Type B pancreatic cell (in vitro differentiated cells): Measurements from ENCODE around the gene DHRS3. TPM values are rescaled to one million over a fixed set of nuclear protein-coding genes. Genes with fewer than 3 reads are reported as not detected.
A peak's percentile ranks its signal among the peaks of the same experiment; 100 is the strongest.
"Not testable (repeated sequence)": the region's sequence is repeated elsewhere in the genome, so short reads cannot be mapped to it uniquely, and the experiment has no call there.

Source experiments
- DNase-seq: peaks from one replicate; pipeline ENCODE4 v3.0.0; 2021; ENCODE audit warnings: mixed read lengths; ENCODE audit not compliant: unreplicated experiment; ENCODE audit errors: extremely low spot score
- H3K27ac Mint-ChIP-seq: 2 replicates; pipeline ENCODE4 v1.8.0; 2021; ENCODE audit warnings: mild to moderate bottlenecking, mixed read lengths
- H3K27me3 Mint-ChIP-seq: 2 replicates; pipeline ENCODE4 v1.8.0; 2021; ENCODE audit warnings: mixed read lengths
- H3K36me3 Mint-ChIP-seq: 2 replicates; pipeline ENCODE4 v1.8.0; 2021; ENCODE audit warnings: mixed read lengths
- H3K4me1 Mint-ChIP-seq: one replicate; pipeline ENCODE4 v1.8.0; 2021; ENCODE audit warnings: mixed read lengths; ENCODE audit not compliant: unreplicated experiment
- H3K4me3 Mint-ChIP-seq: 2 replicates; pipeline ENCODE4 v1.8.0; 2021; ENCODE audit warnings: mild to moderate bottlenecking, mixed read lengths
- H3K9me3 Mint-ChIP-seq: 2 replicates; pipeline ENCODE4 v1.8.0; 2021; ENCODE audit warnings: mixed read lengths
- total RNA-seq: library from RNA; stranded (reverse); gene quantifications from 2 replicates; pipeline ENCODE4 v1.2.1, GENCODE V29; 2021; ENCODE audit warnings: low replicate concordance
- TF ChIP-seq, protein P1 (sequence below): fragments of 200-600 bp; sonication (generic); conservative IDR thresholded peaks from 2 replicates; pipeline ENCODE4 v1.5.0; 2021; ENCODE audit warnings: antibody characterized with exemption, mild to moderate bottlenecking

DHRS3 gene
- total RNA-seq, 1 donor from 2014 or later = 143 TPM

DNA sequence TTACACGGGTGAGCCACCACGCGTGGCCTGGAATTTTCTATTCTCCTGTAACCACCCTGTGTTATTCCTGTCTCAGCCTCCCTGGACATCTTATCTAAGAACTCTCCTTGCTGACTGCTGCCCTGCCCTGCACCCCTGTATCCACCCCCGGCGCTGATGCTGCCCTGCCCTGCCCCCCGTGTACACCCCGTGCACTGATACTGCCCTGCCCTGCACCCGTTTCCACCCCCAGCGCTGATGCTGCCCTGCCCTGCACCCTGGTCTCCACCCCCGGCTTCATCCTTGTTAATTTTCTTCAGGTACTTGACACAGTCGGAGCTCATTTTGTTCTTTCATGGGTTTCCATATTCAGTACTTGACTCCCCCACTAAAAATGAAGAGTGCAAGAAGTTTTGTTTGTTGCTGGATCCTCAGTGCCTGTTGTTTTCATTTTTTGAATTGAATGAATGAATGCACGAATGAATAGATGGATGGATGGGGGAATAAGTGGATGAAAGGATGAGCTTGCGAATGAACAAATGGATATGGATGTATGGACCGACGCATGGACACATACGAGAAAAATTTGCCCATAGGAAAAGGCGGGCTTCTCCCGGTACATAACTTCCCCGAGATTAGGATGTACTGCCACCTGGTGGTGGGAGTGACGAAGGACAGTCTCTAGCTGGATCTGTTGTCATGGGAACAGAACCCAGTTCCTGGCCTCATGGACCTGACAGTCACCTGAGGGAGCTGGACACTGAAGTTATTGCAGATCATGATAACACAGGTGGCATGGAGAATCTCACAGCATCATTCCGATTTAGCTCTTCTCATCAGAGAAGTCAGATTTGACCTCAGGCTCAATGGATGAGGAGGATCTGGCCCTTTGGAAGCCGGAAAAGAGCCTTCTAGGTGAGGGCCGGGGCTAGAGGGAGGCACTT lies 40.8 kb upstream of the DHRS3 start:
- Mint-ChIP-seq H3K4me3 (peak overlapping the region; percentile 26), H3K27ac (no peak overlapping the region), H3K36me3 (no peaks in the 10 kb centered on the region), H3K27me3 (no peaks in the 10 kb centered on the region), H3K4me1 (peaks cover 6% of the 10 kb centered on the region), H3K9me3 (no peaks in the 10 kb centered on the region)
- TF ChIP-seq, protein P1, sequence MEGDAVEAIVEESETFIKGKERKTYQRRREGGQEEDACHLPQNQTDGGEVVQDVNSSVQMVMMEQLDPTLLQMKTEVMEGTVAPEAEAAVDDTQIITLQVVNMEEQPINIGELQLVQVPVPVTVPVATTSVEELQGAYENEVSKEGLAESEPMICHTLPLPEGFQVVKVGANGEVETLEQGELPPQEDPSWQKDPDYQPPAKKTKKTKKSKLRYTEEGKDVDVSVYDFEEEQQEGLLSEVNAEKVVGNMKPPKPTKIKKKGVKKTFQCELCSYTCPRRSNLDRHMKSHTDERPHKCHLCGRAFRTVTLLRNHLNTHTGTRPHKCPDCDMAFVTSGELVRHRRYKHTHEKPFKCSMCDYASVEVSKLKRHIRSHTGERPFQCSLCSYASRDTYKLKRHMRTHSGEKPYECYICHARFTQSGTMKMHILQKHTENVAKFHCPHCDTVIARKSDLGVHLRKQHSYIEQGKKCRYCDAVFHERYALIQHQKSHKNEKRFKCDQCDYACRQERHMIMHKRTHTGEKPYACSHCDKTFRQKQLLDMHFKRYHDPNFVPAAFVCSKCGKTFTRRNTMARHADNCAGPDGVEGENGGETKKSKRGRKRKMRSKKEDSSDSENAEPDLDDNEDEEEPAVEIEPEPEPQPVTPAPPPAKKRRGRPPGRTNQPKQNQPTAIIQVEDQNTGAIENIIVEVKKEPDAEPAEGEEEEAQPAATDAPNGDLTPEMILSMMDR = peak; percentile 98
- peak; percentile 81 for DNase-seq

DNA sequence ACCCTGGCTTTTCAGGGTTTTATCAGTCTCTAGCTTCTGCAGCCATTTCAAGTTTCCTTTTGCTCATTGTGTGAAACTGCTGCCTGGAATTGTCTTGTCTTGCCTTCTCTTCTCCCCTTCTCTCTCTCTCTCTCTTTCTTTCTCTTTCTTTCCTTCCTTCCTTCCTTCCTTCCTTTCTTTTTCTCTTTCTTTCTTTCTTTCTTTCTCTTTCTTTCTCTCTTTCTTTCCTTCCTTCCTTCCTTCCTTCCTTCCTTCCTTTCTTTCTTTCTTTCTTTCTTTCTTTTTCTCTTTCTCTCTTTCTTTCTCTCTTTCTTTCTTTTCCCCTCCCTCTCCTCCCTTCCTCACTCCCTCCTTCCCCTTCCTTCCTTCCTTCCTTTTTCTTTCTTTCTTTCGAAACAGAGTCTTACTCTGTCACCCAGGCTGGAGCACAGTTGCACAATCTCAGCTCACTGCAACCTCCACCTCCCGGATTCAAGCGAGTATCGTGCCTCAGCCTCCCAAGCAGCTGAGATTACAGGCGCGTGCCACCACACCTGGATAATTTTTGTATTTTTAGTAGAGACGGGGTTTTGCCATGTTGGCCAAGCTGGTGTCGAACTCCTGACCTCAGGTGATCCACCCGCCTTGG lies 40.0 kb upstream of the DHRS3 start:
- not testable (repeated sequence) for H3K4me3 Mint-ChIP-seq, H3K9me3 Mint-ChIP-seq, H3K4me1 Mint-ChIP-seq, DNase-seq, H3K36me3 Mint-ChIP-seq, H3K27me3 Mint-ChIP-seq, H3K27ac Mint-ChIP-seq

DNA sequence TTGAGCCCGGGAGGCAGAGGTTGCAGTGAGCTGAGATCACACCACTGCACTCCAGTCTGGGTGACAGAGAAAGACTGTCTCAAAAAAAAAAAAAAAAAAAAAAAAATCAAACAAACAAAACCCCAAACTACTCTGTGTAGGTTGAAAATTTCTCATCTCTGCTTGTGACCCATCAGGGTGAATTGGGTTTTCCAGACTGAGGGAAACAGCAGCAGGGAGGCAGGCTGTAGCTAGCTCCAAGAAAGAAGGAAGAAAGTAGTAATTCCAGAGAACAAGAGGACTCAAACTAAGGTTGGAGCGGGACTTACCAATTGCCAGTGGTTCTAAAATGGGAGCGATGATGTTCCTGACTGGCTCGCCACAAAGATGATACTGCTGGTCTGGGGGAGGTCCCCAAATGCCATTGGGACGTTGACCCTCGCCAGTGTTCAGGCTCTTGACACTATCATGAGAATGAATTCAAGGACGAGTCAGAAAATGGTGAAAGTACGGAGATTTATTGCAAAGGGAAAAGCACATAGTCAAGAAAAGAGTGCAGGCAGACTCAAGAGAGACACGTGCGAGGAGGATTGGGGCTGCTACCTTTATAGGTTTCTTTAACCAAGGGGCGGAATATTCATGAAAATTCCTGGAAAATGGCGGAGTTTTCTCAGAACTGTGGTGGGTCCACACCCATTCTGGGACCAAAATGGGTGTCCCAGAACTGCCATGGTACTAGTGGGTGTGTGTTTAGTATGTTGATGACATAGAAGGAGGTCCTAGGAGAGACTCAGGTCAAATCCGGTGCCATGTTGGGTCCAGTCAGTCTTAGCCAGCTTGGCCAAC lies 39.3 kb upstream of the DHRS3 start:
- TF ChIP-seq, protein P1 = no peak
- no peaks in the 10 kb centered on the region for H3K36me3 Mint-ChIP-seq
- no peak for DNase-seq
- H3K27me3 Mint-ChIP-seq = no peaks in the 10 kb centered on the region
- no peak overlapping the region for H3K4me3 Mint-ChIP-seq
- peaks cover 6% of the 10 kb centered on the region for H3K4me1 Mint-ChIP-seq
- no peak overlapping the region for H3K27ac Mint-ChIP-seq
- H3K9me3 Mint-ChIP-seq = peaks cover under 1% of the 10 kb centered on the region

DNA sequence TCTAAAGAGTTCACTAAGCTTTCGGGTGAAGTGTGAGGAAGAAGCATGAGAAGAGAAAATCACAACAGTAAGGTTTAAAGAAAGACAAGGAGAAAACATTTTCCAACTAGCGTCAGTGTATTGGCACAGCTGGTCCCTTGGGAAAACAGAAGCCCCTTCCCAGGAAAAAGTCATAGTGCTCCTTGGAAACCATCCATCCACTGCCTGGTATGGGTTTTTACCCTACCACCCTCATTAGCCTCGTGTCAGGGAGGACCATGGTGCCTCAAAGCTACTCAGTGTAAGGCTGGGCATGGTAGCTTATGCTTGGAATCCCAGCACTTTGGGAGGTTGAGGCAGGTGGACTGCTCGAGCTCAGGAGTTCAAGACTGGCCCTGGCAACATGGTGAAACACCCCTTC lies 38.6 kb upstream of the DHRS3 start:
- H3K4me1 Mint-ChIP-seq = peaks cover 6% of the 10 kb centered on the region
- no peak overlapping the region for H3K4me3 Mint-ChIP-seq
- H3K36me3 Mint-ChIP-seq = no peaks in the 10 kb centered on the region
- H3K27me3 Mint-ChIP-seq = no peaks in the 10 kb centered on the region
- H3K9me3 Mint-ChIP-seq = peaks cover 4% of the 10 kb centered on the region
- no peak for DNase-seq
- TF ChIP-seq, protein P1 = no peak
- no peak overlapping the region for H3K27ac Mint-ChIP-seq

DNA sequence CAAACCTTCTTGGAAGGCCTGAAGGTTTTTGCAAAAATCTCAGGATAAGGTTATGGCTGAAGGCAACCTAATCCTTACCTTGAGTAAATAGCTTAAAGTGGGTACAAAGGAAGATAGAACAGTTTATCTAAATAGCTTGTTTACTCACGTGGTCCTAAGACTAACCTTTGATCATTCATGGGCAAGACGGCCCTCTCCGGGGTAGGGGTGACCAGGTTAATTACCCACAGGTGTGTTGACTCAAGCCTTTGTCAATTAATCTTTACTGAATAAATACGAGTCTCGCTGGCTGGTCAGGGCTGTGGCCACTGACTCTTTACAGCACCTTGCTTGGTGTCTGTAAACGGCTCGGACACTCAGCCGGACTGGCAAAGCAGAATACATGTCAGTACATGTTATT lies 36.6 kb upstream of the DHRS3 start:
- H3K9me3 Mint-ChIP-seq = peaks cover 4% of the 10 kb centered on the region
- no peak overlapping the region for H3K27ac Mint-ChIP-seq
- DNase-seq = no peak
- TF ChIP-seq, protein P1 = no peak
- no peaks in the 10 kb centered on the region for H3K27me3 Mint-ChIP-seq
- H3K4me1 Mint-ChIP-seq = peaks cover 12% of the 10 kb centered on the region
- no peak overlapping the region for H3K4me3 Mint-ChIP-seq
- H3K36me3 Mint-ChIP-seq = no peaks in the 10 kb centered on the region
